B cell (primary cell): ENCODE results near the gene MLIP. TPM values are rescaled to one million over a fixed set of nuclear protein-coding genes. Genes with fewer than 3 reads are reported as not detected.

Experiments used
- ATAC-seq: fragments of 200-7000 bp; cut with Tn5 transposase; one replicate; pipeline ENCODE4 v1.10.0; 2021; ENCODE audit warnings: low read depth, mild to moderate bottlenecking, moderate number of reproducible peaks, moderate library complexity
- CTCF ChIA-PET: fragments of 350-600 bp; sonication (Branson Sonifier 250); formaldehyde crosslinking; loops from one replicate; lab custom pipeline; 2021; ENCODE audit warnings: antibody characterized with exemption, inconsistent platforms; lab: Charles Lee
- POLR2A ChIA-PET: fragments of 350-600 bp; sonication (Branson Sonifier 250); formaldehyde crosslinking; loops from one replicate; lab custom pipeline; 2021; ENCODE audit warnings: antibody characterized with exemption; lab: Charles Lee
- DNase-seq: peaks from one replicate; pipeline ENCODE4 v3.0.0; 2013
- H2AFZ ChIP-seq: 2 replicates; pipeline ENCODE4 v1.6.1; 2012; ENCODE audit warnings: mild to moderate bottlenecking, low read depth, low read length; ENCODE audit not compliant: insufficient read depth, poor library complexity, severe bottlenecking
- H3K27ac ChIP-seq, 2 donors: 1 replicate in 1 of 2; 2 replicates in 1 of 2; pipeline ENCODE4 v1.5.1; 2012 to 2013; ENCODE audit warnings: low read length in 2 of 2, mild to moderate bottlenecking in 2 of 2, moderate library complexity in 1 of 2
- H3K27me3 ChIP-seq, 4 experiments: fragments of 200-600 bp in 1 of 4; sonication (generic) in 1 of 4; replicated peaks in 1 of 4; 1 replicate in 2 of 4; 2 replicates in 2 of 4; pipeline versions ENCODE4 v1.6.1 to v1.7.0; 2013 to 2016; ENCODE audit warnings: low read length in 3 of 4, mild to moderate bottlenecking in 2 of 4, mixed read lengths in 1 of 4, moderate library complexity in 1 of 4; ENCODE audit not compliant: insufficient read depth in 4 of 4, control insufficient read depth in 3 of 4; ENCODE audit errors: control extremely low read depth in 1 of 4
- H3K36me3 ChIP-seq, 2 experiments: replicated peaks in 1 of 2; 1 replicate in 1 of 2; 2 replicates in 1 of 2; pipeline versions ENCODE4 v1.6.1 to v1.7.1; 2013; ENCODE audit warnings: low read length in 1 of 2; ENCODE audit not compliant: insufficient read depth in 2 of 2, control insufficient read depth in 1 of 2; ENCODE audit errors: control extremely low read depth in 1 of 2, extremely low read depth in 1 of 2
- H3K4me1 ChIP-seq, 2 donors: fragments of 200-600 bp in 1 of 2; sonication (generic) in 1 of 2; 1 replicate in 1 of 2; 2 replicates in 1 of 2; pipeline versions ENCODE4 v1.5.1 to v1.6.1; 2013 to 2017; ENCODE audit warnings: low read length in 2 of 2; ENCODE audit not compliant: control insufficient read depth in 2 of 2, insufficient read depth in 2 of 2
- H3K4me2 ChIP-seq: replicated peaks from 2 replicates; pipeline ENCODE3; 2012; ENCODE audit warnings: mild to moderate bottlenecking, low read depth, low read length; ENCODE audit not compliant: poor library complexity, severe bottlenecking
- H3K4me3 ChIP-seq, 5 experiments: fragments of 200-600 bp in 1 of 5; sonication (generic) in 1 of 5; 1 replicate in 3 of 5; 2 replicates in 2 of 5; pipeline versions ENCODE4 v1.5.1 to v1.7.0; 2011 to 2016; ENCODE audit warnings: low read length in 4 of 5, mild to moderate bottlenecking in 4 of 5, low read depth in 2 of 5, control low read depth in 1 of 5, moderate library complexity in 1 of 5; ENCODE audit not compliant: insufficient read depth in 1 of 5; ENCODE audit errors: control extremely low read depth in 1 of 5, extremely low read depth in 1 of 5
- H3K79me2 ChIP-seq: fragments of 200-600 bp; sonication (generic); one replicate; pipeline ENCODE4 v1.6.0; 2016; ENCODE audit warnings: low read length; ENCODE audit not compliant: control insufficient read depth, insufficient read depth
- H3K9ac ChIP-seq: fragments of 200-600 bp; sonication (generic); 2 replicates; pipeline ENCODE4 v1.6.1; 2017; ENCODE audit warnings: mild to moderate bottlenecking, low read length, moderate library complexity
- H3K9me3 ChIP-seq, 3 donors: one replicate each; pipeline versions ENCODE4 v1.6.1 to v1.7.1; 2013; ENCODE audit warnings: low read length in 2 of 3; ENCODE audit not compliant: control insufficient read depth in 2 of 3, insufficient read depth in 1 of 3; ENCODE audit errors: control extremely low read depth in 1 of 3
- H4K20me1 ChIP-seq: 2 replicates; pipeline ENCODE4 v1.6.0; 2012; ENCODE audit warnings: mild to moderate bottlenecking, low read length; ENCODE audit not compliant: insufficient read depth, control insufficient read depth, poor library complexity, severe bottlenecking
- H3K27ac Mint-ChIP-seq: one replicate; pipeline ENCODE4 v1.8.0; 2021; ENCODE audit warnings: mixed read lengths
- H3K27me3 Mint-ChIP-seq: one replicate; pipeline ENCODE4 v1.8.0; 2021; ENCODE audit warnings: mixed read lengths
- H3K4me1 Mint-ChIP-seq: one replicate; pipeline ENCODE4 v1.8.0; 2021; ENCODE audit warnings: mixed read lengths
- H3K4me3 Mint-ChIP-seq: one replicate; pipeline ENCODE4 v1.8.0; 2021; ENCODE audit warnings: mixed read lengths
- H3K9me3 Mint-ChIP-seq: one replicate; pipeline ENCODE4 v1.8.0; 2022; ENCODE audit warnings: mixed read lengths; ENCODE audit not compliant: insufficient read depth
- EZH2 ChIP-seq: IDR thresholded peaks from 2 replicates; pipeline ENCODE4 v1.6.1; 2012; ENCODE audit warnings: borderline replicate concordance, low read depth, mild to moderate bottlenecking, moderate library complexity, low read length; ENCODE audit not compliant: insufficient read depth, poor library complexity, severe bottlenecking
- WGBS: methylation state at CpG from one replicate; pipeline ENCODE4 v1.1.5; 2013; ENCODE audit warnings: missing lambda C conversion rate; ENCODE audit not compliant: insufficient coverage; 5-methylcytosine and 5-hydroxymethylcytosine counted together
- intact Hi-C: fragments of 100-400 bp; cut with micrococcal nuclease; formaldehyde crosslinking; loops from one replicate; pipeline ENCODE4 v1.10.0; 2022
- polyA plus RNA-seq: library from polyadenylated mRNA; depleted of rRNA; stranded (reverse); fragments of >200 nt; gene quantifications from 2 replicates; pipeline ENCODE4 v1.2.3, GENCODE V29; 2012
- total RNA-seq, 2 donors: library from RNA; stranded (reverse); fragments of 120-200 nt in 1 of 2; gene quantifications; 1 replicate in 1 of 2; 2 replicates in 1 of 2; pipeline versions ENCODE4 v1.2.3 to v1.2.4, GENCODE V29; 2013 to 2022
- TF ChIP-seq, protein P1 (sequence below): fragments of 200-600 bp; IDR thresholded peaks from one replicate; pipeline ENCODE4 v1.8.0; 2022; ENCODE audit warnings: antibody characterized with exemption, mild to moderate bottlenecking

MLIP gene
- total and polyA plus RNA-seq, 2 donors (not counting 1 experiment from before 2014, with no cell fraction given): not detected

DNA sequence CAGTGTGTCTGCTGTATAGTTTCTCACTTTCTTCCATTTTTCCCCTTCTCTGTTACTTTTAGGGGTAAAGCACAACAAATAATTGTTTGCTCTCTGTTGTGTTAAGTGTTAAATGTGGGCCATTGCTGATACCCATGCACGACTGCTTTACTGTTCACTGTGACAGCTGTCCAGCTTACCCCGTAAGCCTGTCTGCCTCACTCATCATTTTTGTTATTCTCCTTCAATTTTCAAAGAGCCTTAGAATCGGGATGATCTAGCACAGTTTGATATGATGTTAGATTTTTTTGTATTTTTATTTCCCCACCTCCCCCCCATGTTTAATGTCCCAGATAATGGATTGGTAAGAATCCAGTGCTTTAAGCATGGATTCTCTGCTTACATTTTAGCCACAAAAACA is 41.2 kb upstream of the MLIP start:
- Mint-ChIP-seq H3K27me3 (no peaks in the 10 kb centered on the region), H3K9me3 (no peaks in the 10 kb centered on the region), H3K4me1 (no peaks in the 10 kb centered on the region), H3K4me3 (no peak overlapping the region), H3K27ac (no peak overlapping the region)
- Histone ChIP-seq H3K4me1 (no peaks in the 10 kb centered on the region), H3K36me3 (no peaks in the 10 kb centered on the region), H3K79me2 (no peaks in the 10 kb centered on the region), H3K27ac (no peak overlapping the region), H4K20me1 (no peaks in the 10 kb centered on the region), H3K27me3 (no peaks in the 10 kb centered on the region), H3K4me3 (no peak overlapping the region), H3K9ac (no peak overlapping the region), H3K9me3 (no peaks in the 10 kb centered on the region), H3K4me2 (no peak overlapping the region), H2AFZ (no peak overlapping the region)
- ChIA-PET POLR2A (no interaction called here), CTCF (no interaction called here)
- DNase-seq: no peak
- intact Hi-C loops: no loop called here
- WGBS: no CpG with 5 or more reads among the region's 3 CpGs
- no peak for TF ChIP-seq EZH2
- ATAC-seq: no peak

DNA sequence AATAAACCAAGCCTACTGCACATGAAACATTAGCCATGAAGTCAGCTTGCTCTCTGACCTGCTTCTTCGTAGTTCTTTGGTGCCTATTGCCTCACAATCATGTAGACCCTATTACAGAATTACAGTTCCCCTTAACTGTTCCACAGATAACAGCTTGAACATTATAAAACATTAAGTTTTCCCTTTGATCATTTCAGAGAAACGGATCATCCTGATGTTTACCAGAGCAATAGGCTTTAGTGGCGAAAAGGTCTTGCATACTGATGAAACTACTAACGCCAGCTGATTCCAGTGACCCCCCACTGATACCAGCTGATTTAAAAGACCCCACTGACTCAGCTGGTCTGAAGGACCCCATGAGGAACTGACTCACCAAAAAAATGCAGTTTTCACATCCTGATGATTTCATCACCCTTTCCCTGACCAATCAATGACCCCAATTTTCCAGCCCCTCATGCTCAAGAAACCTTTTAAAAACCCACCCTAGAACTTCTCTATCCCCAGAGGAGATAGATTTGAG is 39.4 kb upstream of the MLIP start:
- Histone ChIP-seq H3K79me2 (no peaks in the 10 kb centered on the region), H3K4me3 (no peak overlapping the region), H3K4me1 (no peaks in the 10 kb centered on the region), H3K27ac (no peak overlapping the region), H4K20me1 (no peaks in the 10 kb centered on the region), H2AFZ (no peak overlapping the region), H3K36me3 (no peaks in the 10 kb centered on the region), H3K4me2 (no peak overlapping the region), H3K9me3 (no peaks in the 10 kb centered on the region), H3K9ac (no peak overlapping the region), H3K27me3 (no peaks in the 10 kb centered on the region)
- H3K4me1 Mint-ChIP-seq: no peaks in the 10 kb centered on the region
- H3K9me3 Mint-ChIP-seq: no peaks in the 10 kb centered on the region
- no peak overlapping the region for H3K4me3 Mint-ChIP-seq
- H3K27ac Mint-ChIP-seq: no peak overlapping the region
- TF ChIP-seq EZH2: no peak
- TF ChIP-seq, protein P1, sequence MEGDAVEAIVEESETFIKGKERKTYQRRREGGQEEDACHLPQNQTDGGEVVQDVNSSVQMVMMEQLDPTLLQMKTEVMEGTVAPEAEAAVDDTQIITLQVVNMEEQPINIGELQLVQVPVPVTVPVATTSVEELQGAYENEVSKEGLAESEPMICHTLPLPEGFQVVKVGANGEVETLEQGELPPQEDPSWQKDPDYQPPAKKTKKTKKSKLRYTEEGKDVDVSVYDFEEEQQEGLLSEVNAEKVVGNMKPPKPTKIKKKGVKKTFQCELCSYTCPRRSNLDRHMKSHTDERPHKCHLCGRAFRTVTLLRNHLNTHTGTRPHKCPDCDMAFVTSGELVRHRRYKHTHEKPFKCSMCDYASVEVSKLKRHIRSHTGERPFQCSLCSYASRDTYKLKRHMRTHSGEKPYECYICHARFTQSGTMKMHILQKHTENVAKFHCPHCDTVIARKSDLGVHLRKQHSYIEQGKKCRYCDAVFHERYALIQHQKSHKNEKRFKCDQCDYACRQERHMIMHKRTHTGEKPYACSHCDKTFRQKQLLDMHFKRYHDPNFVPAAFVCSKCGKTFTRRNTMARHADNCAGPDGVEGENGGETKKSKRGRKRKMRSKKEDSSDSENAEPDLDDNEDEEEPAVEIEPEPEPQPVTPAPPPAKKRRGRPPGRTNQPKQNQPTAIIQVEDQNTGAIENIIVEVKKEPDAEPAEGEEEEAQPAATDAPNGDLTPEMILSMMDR: no peak
- POLR2A ChIA-PET: no interaction called here
- intact Hi-C loops: no loop called here
- DNase-seq: no peak
- no peaks in the 10 kb centered on the region for H3K27me3 Mint-ChIP-seq
- CTCF ChIA-PET: no interaction called here
- ATAC-seq: no peak
- WGBS: 89% methylated on average over 4 of the region's 4 CpGs
